GM12878 (cell line): Measurements from ENCODE around the gene PLEKHA1. TPM values are rescaled to one million over a fixed set of nuclear protein-coding genes. Genes with fewer than 3 reads are reported as not detected.

Experiments used
- ATAC-seq: fragments of 200-7000 bp; cut with Tn5 transposase; 3 replicates; pipeline ENCODE4 v1.9.1; 2020; ENCODE audit warnings: mild to moderate bottlenecking, moderate library complexity
- BruUV-seq: library from RNA; stranded (reverse); fragments of 400-500 nt; replicated peaks from 2 replicates; lab custom pipeline; 2021; lab: Mats Ljungman, UMichigan
- CTCF ChIA-PET: fragments of 300-600 bp; sonication (Branson Sonifier 250); formaldehyde crosslinking; extraction: SDS; loops from one replicate; lab custom pipeline; 2021; ENCODE audit warnings: inconsistent platforms; lab: Yijun Ruan, JAX
- POLR2A ChIA-PET: fragments of 350-600 bp; formaldehyde crosslinking; extraction: SDS; loops from one replicate; lab custom pipeline; 2021; ENCODE audit warnings: inconsistent platforms; lab: Charles Lee
- RAD21 ChIA-PET: fragments of 300-600 bp; sonication (Branson Sonifier 250); formaldehyde crosslinking; loops from one replicate; lab custom pipeline; 2023; ENCODE audit warnings: antibody characterized with exemption; ENCODE audit not compliant: unreplicated experiment; lab: Charles Lee
- SMC1A ChIA-PET: fragments of 300-600 bp; sonication (Branson Sonifier 250); formaldehyde crosslinking; loops from one replicate; lab custom pipeline; 2023; ENCODE audit not compliant: unreplicated experiment, uncharacterized antibody; lab: Charles Lee
- DNase-seq: peaks from one replicate; pipeline ENCODE4 v3.0.0-alpha.2; 2011; ENCODE audit warnings: low read depth, low spot score
- FAIRE-seq: peaks from 3 replicates; lab custom pipeline; 2011; peaks lifted over from hg19 to GRCh38; lab: Jason Lieb, UNC
- H2AFZ ChIP-seq: 2 replicates; pipeline ENCODE4 v1.6.0; 2011; ENCODE audit warnings: low read depth, low read length, control low read depth; ENCODE audit not compliant: control insufficient read depth
- H3K27ac ChIP-seq: 2 replicates; pipeline ENCODE4 v1.5.1; 2011; ENCODE audit warnings: control low read depth; ENCODE audit not compliant: control insufficient read depth, insufficient read depth
- H3K27me3 ChIP-seq, 2 experiments: replicated peaks in 1 of 2; 2 replicates each; pipeline versions ENCODE4 v1.6.0 to v1.6.1; 2011; ENCODE audit warnings: low read length in 1 of 2; ENCODE audit not compliant: control insufficient read depth in 2 of 2, insufficient read depth in 2 of 2
- H3K36me3 ChIP-seq, 2 experiments: 2 replicates each; pipeline ENCODE4 v1.5.1; 2011; ENCODE audit warnings: low read length in 1 of 2; ENCODE audit not compliant: control insufficient read depth in 2 of 2, insufficient read depth in 2 of 2
- H3K4me1 ChIP-seq: 2 replicates; pipeline ENCODE4 v1.6.1; 2011; ENCODE audit warnings: mild to moderate bottlenecking, low read length, moderate library complexity, mixed read lengths; ENCODE audit not compliant: control insufficient read depth, insufficient read depth
- H3K4me2 ChIP-seq: 2 replicates; pipeline ENCODE4 v1.6.0; 2011; ENCODE audit warnings: control low read depth; ENCODE audit not compliant: control insufficient read depth, insufficient read depth
- H3K4me3 ChIP-seq: fragments of 200-600 bp; sonication (generic); 2 replicates; pipeline ENCODE4 v1.5.1; 2016
- H3K79me2 ChIP-seq: 2 replicates; pipeline ENCODE4 v1.6.0; 2011; ENCODE audit warnings: low read length; ENCODE audit not compliant: control insufficient read depth, insufficient read depth
- H3K9ac ChIP-seq: 2 replicates; pipeline ENCODE4 v1.8.0; 2011; ENCODE audit warnings: low read length, control low read depth, mixed read lengths; ENCODE audit not compliant: control insufficient read depth, insufficient read depth
- H3K9me3 ChIP-seq: replicated peaks from 3 replicates; pipeline ENCODE4 v1.5.1; 2011; ENCODE audit warnings: mild to moderate bottlenecking, low read length; ENCODE audit not compliant: control insufficient read depth, insufficient read depth
- H4K20me1 ChIP-seq: 2 replicates; pipeline ENCODE4 v1.6.0; 2011; ENCODE audit not compliant: control insufficient read depth, insufficient read depth
- BCLAF1 ChIP-seq: fragments of 450-650 bp; IDR thresholded peaks from 2 replicates; pipeline ENCODE4 v1.6.1; 2017; ENCODE audit warnings: antibody characterized with exemption, mild to moderate bottlenecking, moderate library complexity
- CREB1 ChIP-seq: IDR thresholded peaks from 2 replicates; pipeline ENCODE4 v1.6.1; 2012; ENCODE audit warnings: low read depth, mild to moderate bottlenecking, inconsistent platforms
- SMC3 ChIP-seq: IDR thresholded peaks from 2 replicates; pipeline ENCODE4 v1.6.1; 2011; ENCODE audit warnings: low read length, improper control_type of control experiment, borderline replicate concordance
- YBX1 ChIP-seq: fragments of 450-650 bp; IDR thresholded peaks from 2 replicates; pipeline ENCODE4 v1.6.1; 2016; ENCODE audit warnings: antibody characterized with exemption
- ZBED1 ChIP-seq: IDR thresholded peaks from 2 replicates; pipeline ENCODE4 v1.6.1; 2016; ENCODE audit warnings: borderline replicate concordance
- ZBTB4 ChIP-seq: fragments of 450-650 bp; formaldehyde crosslinking; IDR thresholded peaks from 2 replicates; pipeline ENCODE4 v1.4.0; 2022; ENCODE audit warnings: mild to moderate bottlenecking, moderate library complexity
- WGBS: methylation state at CpG from one replicate; pipeline ENCODE4 v1.1.6; 2016; ENCODE audit warnings: low lambda C conversion rate; ENCODE audit not compliant: insufficient replicate concordance, insufficient coverage; ENCODE audit errors: missing lambda C conversion rate; 5-methylcytosine and 5-hydroxymethylcytosine counted together
- in situ Hi-C: fragments of 300-500 bp; cut with MboI; formaldehyde crosslinking; loops from 9 replicates; pipeline ENCODE4 v1.14.3; 2018; ENCODE audit warnings: mixed read lengths
- intact Hi-C: fragments of 100-400 bp; cut with micrococcal nuclease; formaldehyde crosslinking; loops from one replicate; pipeline ENCODE4 v1.14.2; 2022; ENCODE audit not compliant: unreplicated experiment
- polyA plus RNA-seq, 11 experiments: library from polyadenylated mRNA; depleted of rRNA in 4 of 11; unstranded in 6 of 11; stranded (reverse) in 5 of 11; fragments of >200 nt; fragmentation: Nextera tagmentation in 4 of 11; fragmentation: Illumina TruSeq in 1 of 11; extraction: Ambion mirVana in 4 of 11; extraction: Trizol in 1 of 11; gene quantifications; 1 replicate in 1 of 11; 2 replicates in 10 of 11; pipeline versions ENCODE4 v1.2.1 to v1.2.3, GENCODE V29; 2011 to 2016; ENCODE audit warnings: inconsistent platforms in 2 of 11, missing spikeins in 2 of 11, low read depth in 1 of 11
- total RNA-seq, 4 experiments: library from RNA; depleted of rRNA in 3 of 4; stranded (reverse); fragments of >200 nt in 3 of 4; fragmentation: Illumina TruSeq in 1 of 4; extraction: Trizol in 1 of 4; gene quantifications; 2 replicates each; pipeline versions ENCODE4 v1.2.1 to v1.2.3, GENCODE V29; 2013 to 2021

Gene PLEKHA1
- total and polyA plus RNA-seq, 10 of the 15 experiments (the other 5 are each of a cell fraction or from before 2014, with no cell fraction given): 0.15 to 6.0 (median 0.32) TPM

GRCh38 chr10:122386514-122386913 is 12.0 kb downstream of the PLEKHA1 start:
- H3K9ac ChIP-seq: no peak overlapping the region
- DNase-seq (no peak), ATAC-seq (no peak), FAIRE-seq (no peak)
- no peaks in the 10 kb centered on the region for H3K4me1 ChIP-seq
- H3K4me2 ChIP-seq: no peak overlapping the region
- no peaks in the 10 kb centered on the region for H3K79me2 ChIP-seq
- H3K27ac ChIP-seq: no peak overlapping the region
- no peak overlapping the region for H3K4me3 ChIP-seq
- ChIA-PET POLR2A (no interaction called here), CTCF (interaction anchor here (1.1 to 1.4 kb wide), 4 partner anchors 26 to 179 kb away, joined by 3 to 5 read pairs (median 3); no protein-coding TSS in a partner anchor), SMC1A (no interaction called here), RAD21 (interaction anchor here (1.3 kb wide), 1 partner anchor 48 kb away, joined by 4 read pairs; no protein-coding TSS in a partner anchor)
- WGBS: 43% methylated on average over 2 of the region's 2 CpGs
- in situ Hi-C loops (no loop called here), intact Hi-C loops (no loop called here)
- H3K27me3 ChIP-seq: no peaks in the 10 kb centered on the region
- H3K9me3 ChIP-seq: no peaks in the 10 kb centered on the region
- no peak for TF ChIP-seq BCLAF1
- no peak for TF ChIP-seq YBX1
- no peak for TF ChIP-seq SMC3
- no peak for TF ChIP-seq CREB1
- no peak for TF ChIP-seq ZBED1
- no peak for TF ChIP-seq ZBTB4 (CRISPR knock-in tag)
- no peaks in the 10 kb centered on the region for H4K20me1 ChIP-seq
- no peaks in the 10 kb centered on the region for H3K36me3 ChIP-seq
- no TSS peak for BruUV-seq
- H2AFZ ChIP-seq: no peak overlapping the region
